Fibroblast of upper back skin (primary cell): ENCODE measurements around the gene OR13G1.
"Not testable (repeated sequence)": the region's sequence is repeated elsewhere in the genome, so short reads cannot be mapped to it uniquely, and the experiment has no call there.

Source experiments
- DNase-seq: peaks from one replicate; pipeline ENCODE4 v3.0.0-alpha.2; 2013

OR13G1 gene, protein sequence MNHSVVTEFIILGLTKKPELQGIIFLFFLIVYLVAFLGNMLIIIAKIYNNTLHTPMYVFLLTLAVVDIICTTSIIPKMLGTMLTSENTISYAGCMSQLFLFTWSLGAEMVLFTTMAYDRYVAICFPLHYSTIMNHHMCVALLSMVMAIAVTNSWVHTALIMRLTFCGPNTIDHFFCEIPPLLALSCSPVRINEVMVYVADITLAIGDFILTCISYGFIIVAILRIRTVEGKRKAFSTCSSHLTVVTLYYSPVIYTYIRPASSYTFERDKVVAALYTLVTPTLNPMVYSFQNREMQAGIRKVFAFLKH

GRCh38 chr1:247679639-247680038, at the start of gene OR13G1:
TSS of gene OR13G1 (minus strand) at chr1:247679739. CDS start at chr1:247673041, 6,698 bp downstream.
- DNase-seq: no peak

GRCh38 chr1:247721222-247721621, 41.7 kb upstream of the OR13G1 start:
- no peak for DNase-seq

DNA sequence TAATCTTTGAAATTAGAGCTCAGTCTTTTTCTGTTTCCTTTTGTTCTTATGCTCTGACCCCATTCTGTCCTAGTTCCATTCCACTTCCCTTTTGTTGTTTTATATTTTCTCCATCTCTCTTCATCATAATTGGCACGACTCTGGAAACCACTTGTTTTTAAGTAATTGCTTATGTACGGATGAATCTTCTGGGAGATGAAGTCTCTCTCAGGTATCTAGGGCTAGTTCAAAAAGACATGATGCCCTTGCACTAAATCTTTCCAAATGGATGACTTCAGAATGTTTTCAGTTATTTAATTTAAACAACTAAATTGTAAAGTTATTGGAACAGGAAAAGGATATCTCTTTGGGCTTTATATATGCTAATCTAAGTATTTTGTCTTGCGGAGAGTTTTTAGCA, 37.0 kb upstream of the OR13G1 start, which contains the start of gene OR6F1:
TSS of gene OR6F1 (minus strand) at position 101 of the 400 bp plus-strand sequence. CDS start 3,891 bp downstream, outside the sequence.
- DNase-seq: no peak

- no peak for DNase-seq
These were observed 34.2 kb upstream of the OR13G1 start for GRCh38 chr1:247713753-247714152.

DNA sequence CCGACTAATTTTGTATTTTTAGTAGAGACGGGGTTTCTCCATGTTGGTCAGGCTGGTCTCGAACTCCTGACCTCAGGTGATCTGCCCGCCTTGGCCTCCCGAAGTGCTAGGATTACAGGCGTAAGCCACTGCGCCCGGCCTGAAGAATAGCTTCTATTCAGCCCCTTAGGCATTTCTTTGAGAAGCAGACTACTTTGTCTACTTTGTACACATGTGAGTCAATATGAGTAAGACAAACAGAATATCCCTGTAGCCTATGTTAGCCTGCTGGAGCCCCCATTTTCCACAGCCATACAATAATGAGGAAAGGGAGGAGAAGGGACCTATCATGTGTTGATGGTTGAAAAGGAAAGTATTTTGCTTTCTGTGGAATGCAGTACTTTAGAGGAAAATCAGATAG, 31.1 kb upstream of the OR13G1 start:
- not testable (repeated sequence) for DNase-seq

- DNase-seq: no peak
These were observed 21.8 kb upstream of the OR13G1 start for GRCh38 chr1:247701338-247701737.

DNA sequence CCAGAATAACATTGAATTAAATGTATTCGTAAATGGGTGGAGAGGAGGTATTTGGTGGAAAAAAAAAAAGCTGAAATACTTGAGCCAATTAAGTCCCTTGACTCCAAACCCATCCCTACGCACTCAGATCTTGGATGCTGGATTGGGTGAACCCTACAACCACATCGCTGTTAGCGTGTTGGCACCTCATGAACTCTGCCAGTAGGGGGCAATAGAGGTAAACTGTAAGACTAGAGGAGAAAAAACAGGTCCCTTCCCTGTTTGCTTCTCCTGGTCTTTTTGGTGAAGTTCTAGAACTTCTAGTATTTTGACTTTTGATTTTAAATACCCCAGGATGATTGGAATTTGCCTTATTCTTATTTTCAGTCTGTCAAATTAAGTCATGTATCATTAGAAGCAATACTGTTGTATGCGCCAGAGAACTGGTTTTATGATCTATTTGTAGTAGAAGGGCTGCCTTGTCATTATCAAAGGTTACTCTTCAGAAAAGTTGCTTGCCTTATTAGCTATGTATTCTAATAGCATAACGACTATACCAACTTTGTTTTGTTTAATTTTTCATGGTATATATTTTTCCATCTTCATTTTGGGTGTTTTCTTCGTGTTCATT, 1.9 kb upstream of the OR13G1 start:
- peak; percentile 1 for DNase-seq

DNA sequence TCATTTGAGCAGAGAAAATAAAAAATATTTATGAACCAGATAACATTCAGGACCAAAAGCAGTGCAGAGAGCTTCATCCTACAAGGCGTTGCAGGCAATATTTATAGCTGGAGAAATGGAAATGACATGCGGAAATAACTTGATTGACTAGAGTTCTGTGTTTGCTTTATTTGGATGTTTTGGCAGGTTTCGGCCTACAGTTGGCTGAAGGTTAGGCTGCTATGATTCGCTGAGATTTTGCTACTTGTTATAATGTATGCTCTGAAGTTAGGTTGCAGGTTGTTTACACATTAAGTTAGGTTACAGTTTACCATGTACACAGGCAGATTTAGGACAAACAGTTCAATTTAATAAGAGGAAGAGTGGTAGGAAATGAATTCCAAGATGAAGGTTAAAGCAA, 632 bp upstream of the OR13G1 start:
- no peak for DNase-seq

DNA sequence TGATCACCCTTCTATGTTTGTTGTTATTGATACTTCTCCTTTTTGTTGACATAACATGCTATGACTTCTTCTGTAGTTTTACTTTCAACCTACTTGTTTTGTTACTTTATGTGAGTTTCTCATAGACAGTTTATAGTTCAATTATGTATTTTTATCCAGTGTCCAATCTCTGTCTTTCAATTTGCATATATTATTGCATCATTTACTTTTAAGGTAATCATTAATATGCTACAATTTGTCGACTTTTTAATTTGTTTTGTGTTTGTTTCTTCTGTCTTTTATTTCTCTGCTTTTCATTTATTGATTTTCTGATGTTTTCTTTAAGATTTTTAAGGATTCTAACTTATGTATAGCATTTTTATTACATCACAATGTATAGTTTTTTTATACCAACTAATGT, 10.3 kb downstream of the OR13G1 start:
- DNase-seq: no peak

GRCh38 chr1:247656221-247656875, 23.2 kb downstream of the OR13G1 start:
- DNase-seq: no peak

- DNase-seq: no peak
These were observed 26.5 kb downstream of the OR13G1 start for GRCh38 chr1:247653040-247653439.

GRCh38 chr1:247647864-247648263, 31.7 kb downstream of the OR13G1 start:
- no peak for DNase-seq

GRCh38 chr1:247646867-247647266, 32.7 kb downstream of the OR13G1 start:
- DNase-seq: no peak

- DNase-seq: no peak
These were observed 36.8 kb downstream of the OR13G1 start for GRCh38 chr1:247642742-247643141.

DNA sequence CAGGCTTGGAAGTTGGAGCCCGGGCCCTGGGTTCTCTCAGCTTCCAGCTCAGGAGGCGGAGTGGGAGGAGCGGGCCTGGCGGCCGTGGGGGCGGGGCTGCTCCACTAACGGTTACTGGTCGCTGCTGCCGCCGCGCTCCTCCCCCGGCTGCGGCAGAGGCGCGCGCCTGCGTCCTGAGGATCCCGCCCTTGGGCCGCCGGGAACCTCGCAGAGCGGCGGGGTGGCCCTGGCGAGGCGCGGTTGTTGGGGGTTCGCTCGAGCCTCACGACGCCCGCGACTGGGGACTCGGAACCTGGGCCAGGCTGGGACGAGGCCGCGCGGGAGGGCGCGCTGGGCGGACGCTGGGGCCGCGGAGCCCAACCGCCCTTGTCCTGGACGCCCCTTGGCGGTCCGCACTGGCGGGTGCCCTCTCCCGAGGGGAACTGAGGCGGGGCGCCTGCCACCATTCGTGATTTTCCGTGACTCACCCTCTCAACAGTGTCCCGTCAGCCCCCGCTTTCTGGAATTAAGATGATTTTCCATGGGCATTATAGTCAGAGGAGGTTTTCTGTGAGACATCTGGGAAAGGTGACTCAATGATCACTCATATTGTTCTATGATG, 40.1 kb downstream of the OR13G1 start:
- DNase-seq: peak; percentile 39

DNA sequence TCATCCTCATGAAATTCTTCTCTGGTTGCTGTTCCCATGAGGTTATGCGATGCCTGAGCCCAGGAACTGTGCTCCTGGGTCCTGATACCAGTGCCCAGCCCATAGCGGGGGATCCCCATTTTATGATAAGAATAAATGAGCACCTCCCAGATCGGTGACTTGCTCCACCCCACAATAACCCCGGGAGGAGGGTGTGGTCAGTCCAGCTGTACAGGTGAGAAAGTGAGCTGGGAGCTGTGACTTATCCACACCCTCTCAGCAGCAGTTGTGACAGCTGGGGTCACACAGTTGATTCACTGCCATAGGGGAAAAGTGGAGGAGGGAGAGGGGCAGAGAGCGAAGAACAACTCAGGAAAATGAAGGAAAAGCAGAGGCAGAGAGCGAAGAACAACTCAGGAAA, 40.8 kb downstream of the OR13G1 start:
- DNase-seq: no peak

DNA sequence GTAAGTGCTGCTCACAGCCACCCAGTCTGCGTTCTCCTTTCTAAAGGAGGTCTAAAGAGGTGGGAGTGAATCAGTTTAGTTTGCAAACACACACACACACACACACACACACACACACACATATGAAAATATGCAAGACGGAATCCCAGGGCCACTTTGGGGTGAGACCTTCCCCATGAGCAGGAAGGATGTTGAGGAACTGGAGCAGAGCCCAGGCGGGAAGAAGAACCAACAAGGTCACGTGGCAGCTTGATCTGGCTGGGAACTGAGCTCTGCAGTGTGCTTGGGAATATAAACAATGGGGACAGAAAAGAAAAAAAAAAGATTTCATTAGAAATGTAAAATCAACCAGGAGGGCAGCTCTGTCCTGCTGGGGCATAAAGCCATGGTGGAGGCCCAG, 41.5 kb downstream of the OR13G1 start:
- DNase-seq: no peak

GRCh38 chr1:247627951-247628350, 51.6 kb downstream of the OR13G1 start:
- no peak for DNase-seq
